LNCAP (cell line): ENCODE data around the gene C9orf43.

Source experiments
- TF ChIP-seq, protein P1 (sequence below): fragments of 450-650 bp; IDR thresholded peaks from 2 replicates; pipeline ENCODE4 v1.5.1; 2017; ENCODE audit warnings: mild to moderate bottlenecking

C9orf43 gene, protein sequence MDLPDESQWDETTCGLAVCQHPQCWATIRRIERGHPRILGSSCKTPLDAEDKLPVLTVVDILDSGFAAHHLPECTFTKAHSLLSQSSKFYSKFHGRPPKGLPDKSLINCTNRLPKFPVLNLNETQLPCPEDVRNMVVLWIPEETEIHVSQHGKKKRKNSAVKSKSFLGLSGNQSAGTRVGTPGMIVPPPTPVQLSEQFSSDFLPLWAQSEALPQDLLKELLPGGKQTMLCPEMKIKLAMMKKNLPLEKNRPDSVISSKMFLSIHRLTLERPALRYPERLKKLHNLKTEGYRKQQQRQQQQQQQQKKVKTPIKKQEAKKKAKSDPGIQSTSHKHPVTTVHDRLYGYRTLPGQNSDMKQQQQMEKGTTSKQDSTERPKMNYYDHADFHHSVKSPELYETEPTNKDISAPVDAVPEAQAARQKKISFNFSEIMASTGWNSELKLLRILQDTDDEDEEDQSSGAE

DNA sequence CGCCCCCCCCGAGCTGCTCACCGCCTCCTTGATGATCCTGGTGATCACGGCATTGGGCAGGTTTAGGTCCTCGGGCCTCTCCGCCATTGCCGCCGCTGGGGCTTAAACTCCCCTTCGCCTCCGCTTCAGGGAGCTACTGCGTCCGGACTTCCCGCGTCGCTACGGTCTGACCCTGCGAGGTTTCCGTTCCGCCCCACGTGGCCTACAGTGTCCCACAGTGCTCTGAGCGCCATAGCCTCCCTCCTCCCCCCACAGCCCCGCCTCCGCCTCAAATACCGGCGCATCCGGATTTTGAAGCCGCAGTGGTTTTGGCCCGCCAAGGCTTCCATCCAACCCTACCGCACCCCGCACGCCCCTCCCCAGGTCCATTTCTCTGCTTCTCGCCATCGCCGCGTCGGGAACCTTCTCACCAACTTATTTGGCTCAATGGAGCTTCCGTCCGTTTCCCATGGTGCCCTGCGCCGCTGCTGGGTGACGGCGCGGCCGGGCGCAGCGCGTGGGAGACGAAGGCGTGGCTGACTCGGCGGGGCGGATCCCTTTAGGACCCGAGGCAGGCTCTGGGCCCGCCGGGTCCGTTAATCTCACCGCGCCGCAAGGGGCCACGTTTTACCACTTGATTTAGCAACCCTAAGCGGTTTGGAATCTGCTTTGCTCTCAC, at the start of gene C9orf43, which contains the start of gene POLE3:
TSS of gene C9orf43 (plus strand) at position 541 of the 658 bp plus-strand sequence. CDS start 2,747 bp downstream, outside the sequence.
TSS of gene POLE3 (minus strand) at position 469 of the 658 bp plus-strand sequence. CDS start at position 87, 382 bp downstream.
- TF ChIP-seq, protein P1, sequence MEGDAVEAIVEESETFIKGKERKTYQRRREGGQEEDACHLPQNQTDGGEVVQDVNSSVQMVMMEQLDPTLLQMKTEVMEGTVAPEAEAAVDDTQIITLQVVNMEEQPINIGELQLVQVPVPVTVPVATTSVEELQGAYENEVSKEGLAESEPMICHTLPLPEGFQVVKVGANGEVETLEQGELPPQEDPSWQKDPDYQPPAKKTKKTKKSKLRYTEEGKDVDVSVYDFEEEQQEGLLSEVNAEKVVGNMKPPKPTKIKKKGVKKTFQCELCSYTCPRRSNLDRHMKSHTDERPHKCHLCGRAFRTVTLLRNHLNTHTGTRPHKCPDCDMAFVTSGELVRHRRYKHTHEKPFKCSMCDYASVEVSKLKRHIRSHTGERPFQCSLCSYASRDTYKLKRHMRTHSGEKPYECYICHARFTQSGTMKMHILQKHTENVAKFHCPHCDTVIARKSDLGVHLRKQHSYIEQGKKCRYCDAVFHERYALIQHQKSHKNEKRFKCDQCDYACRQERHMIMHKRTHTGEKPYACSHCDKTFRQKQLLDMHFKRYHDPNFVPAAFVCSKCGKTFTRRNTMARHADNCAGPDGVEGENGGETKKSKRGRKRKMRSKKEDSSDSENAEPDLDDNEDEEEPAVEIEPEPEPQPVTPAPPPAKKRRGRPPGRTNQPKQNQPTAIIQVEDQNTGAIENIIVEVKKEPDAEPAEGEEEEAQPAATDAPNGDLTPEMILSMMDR: no peak

DNA sequence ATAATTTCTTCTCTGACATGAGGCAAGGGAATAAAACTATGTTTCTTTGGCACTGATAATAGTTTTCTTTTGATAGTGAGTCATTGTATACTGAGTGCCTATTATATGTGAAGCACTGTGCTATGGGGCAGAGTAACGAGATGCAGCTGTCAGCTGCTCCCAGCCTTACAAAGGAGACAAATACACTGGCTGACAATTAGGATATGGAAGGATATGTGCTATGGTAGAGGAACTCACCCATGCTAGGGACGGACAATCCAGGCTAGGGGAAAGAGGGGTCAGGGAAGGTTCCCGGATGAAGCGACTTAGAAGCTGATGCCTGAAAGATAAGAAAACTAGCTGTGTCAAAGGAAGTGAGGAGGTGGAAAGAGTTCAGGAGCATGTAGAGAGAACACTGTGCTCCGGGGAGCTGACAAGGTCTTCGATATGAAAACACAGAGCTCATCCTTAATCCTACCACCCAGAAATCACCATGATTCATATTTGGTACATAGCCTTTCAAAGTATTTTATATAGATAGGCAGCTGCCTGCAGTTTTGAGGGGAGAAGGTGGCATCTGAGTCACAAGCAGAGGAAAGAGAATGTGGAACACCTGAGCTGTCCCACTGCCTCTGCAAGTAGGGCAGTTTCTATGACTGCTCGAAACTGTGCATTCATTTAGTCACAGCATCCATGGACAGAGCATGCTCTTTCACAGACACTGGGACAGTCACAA, 49.1 kb upstream of the C9orf43 start:
- TF ChIP-seq, protein P1: no peak

DNA sequence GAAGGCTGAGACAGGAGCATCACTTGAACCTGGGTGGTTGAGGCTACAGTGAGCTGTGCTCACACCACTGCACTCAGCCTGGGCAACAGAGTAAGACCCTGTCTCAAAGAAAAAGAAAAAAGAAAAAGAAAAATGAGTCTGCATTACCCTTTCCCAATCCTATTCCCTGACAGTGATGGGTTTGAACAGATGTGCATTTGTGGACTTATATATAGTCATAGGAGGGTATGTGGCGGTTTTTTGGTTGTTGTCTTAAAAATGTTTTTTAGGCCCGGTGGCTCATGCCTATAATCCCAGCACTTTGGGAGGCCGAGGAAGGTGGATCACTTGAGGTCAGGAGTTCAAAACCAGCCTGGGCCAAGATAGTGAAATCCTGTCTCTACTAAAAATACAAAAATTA, 47.2 kb upstream of the C9orf43 start:
- TF ChIP-seq, protein P1: no peak

DNA sequence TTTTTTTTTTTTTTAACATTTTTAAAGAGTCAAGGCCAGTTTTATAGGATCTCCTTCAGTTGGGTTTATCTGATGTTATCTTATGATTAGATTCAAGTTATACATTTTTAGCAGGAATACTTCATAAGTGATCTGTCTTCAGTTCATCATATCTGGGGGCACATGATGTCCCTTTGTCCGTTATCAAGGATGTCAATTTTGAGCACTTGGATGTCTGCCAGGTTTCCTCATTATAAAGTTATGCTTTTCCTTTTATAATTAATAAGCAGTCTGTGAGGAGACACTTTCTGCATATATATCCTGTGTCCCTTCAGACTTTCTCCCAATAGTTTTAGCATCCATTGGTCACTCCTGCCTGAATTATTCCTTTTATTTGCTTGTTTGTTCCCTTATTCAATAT, 45.6 kb upstream of the C9orf43 start:
- TF ChIP-seq, protein P1: no peak

DNA sequence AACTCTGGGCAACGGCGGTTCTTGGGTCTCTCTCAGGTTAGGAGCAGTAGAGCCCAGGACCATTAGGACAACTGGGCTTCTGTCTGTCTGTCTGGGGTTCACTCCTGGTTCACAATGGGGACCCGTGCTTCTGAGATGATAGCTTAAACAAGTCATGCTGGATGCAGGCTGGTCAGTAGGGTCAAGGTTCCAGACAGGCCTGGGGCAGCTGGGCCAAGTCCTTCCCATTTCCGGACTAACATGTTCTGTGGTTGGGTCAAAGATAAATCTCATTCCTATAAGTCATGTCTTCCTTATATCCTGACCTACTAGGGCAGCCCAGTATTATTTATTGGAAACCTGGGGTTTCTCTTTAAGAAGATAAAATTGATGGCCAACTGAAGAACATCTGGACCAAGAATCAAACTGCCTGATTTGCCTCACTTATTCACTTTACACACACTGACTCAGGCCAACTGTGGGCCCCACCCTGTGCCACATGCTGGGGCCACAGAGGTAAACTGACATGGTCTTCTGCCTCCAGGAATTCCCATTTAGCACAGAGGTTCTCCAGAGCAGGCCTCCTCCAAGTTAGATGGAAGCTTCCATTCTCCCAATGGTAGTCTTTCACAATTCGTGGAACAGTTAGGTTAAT, 42.1 kb upstream of the C9orf43 start:
- TF ChIP-seq, protein P1: no peak

DNA sequence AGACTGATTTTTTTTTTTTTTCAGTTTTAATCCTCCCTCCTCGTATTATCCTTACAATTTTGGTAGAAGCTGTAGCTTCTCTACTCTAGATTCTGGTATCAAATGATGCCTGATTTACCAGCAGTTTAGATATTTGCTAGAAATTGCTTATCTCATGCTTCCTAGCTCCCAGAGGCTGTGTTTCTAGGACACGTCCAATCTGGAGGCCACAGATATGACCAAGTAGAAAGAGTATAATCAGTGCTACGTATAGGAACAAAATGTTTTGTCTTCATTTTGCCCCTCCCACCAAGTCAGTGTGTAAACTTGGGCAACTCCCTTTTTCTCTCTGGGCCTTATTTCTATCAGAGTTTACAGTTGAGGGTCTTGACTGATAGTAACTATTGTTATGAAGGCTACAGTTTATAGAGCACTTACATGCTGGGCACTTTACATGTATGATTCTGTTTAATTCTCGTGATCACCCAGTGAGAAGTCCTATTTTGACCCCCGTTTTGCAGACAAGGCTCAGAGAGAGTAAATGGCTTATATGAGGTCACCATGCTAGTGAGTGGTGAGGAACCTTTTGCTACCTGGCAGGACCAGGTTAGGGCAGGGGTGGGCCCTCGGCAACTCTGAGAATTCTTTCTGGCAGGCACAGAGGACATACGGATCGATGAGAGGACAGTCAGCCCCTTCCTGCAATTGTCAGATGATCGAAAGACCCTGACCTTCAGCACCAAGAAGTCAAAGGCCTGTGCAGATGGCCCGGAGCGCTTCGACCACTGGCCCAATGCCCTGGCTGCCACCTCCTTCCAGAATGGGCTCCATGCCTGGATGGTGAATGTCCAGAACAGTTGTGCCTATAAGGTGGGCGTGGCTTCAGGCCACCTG, 41.3 kb upstream of the C9orf43 start:
- TF ChIP-seq, protein P1: no peak
